GM21360 (cell line): Measurements from ENCODE around the gene STK25.

Experiments used
- ATAC-seq: cut with Tn5 transposase; IDR thresholded peaks from one replicate; pipeline ENCODE4 v1.9.1; 2021; ENCODE audit warnings: mild to moderate bottlenecking, moderate library complexity; ENCODE audit not compliant: unreplicated experiment

Gene STK25

GRCh38 chr2:241496003-241496707 lies 12.2 kb downstream of the STK25 start:
- ATAC-seq = no peak

- ATAC-seq = no peak
Observed at GRCh38 chr2:241495172-241496002, 13.0 kb downstream of the STK25 start.

GRCh38 chr2:241494311-241494908 lies 14.0 kb downstream of the STK25 start:
- no peak for ATAC-seq

GRCh38 chr2:241493092-241493491 lies 15.3 kb downstream of the STK25 start:
- ATAC-seq = no peak

- ATAC-seq = no peak
Observed at GRCh38 chr2:241492174-241492565, 16.2 kb downstream of the STK25 start.

GRCh38 chr2:241491549-241492173 lies 16.7 kb downstream of the STK25 start:
- ATAC-seq = no peak

- no peak for ATAC-seq
Observed at GRCh38 chr2:241490825-241491506, 17.4 kb downstream of the STK25 start.

GRCh38 chr2:241489733-241490680 lies 18.4 kb downstream of the STK25 start:
- no peak for ATAC-seq

GRCh38 chr2:241489088-241489487 lies 19.3 kb downstream of the STK25 start:
- ATAC-seq = no peak

- no peak for ATAC-seq
Observed at GRCh38 chr2:241485172-241485911, 23.0 kb downstream of the STK25 start.

GRCh38 chr2:241483305-241483704 lies 25.1 kb downstream of the STK25 start:
- no peak for ATAC-seq

- no peak for ATAC-seq
Observed at GRCh38 chr2:241482126-241482955, 26.0 kb downstream of the STK25 start.

GRCh38 chr2:241481687-241482086 lies 26.7 kb downstream of the STK25 start:
- no peak for ATAC-seq

GRCh38 chr2:241479026-241479898 lies 29.1 kb downstream of the STK25 start:
- ATAC-seq = no peak

GRCh38 chr2:241478166-241478565 lies 30.2 kb downstream of the STK25 start:
- ATAC-seq = no peak

- no peak for ATAC-seq
Observed at GRCh38 chr2:241475267-241475666, 33.1 kb downstream of the STK25 start.

- no peak for ATAC-seq
Observed at GRCh38 chr2:241473399-241473798, 35.0 kb downstream of the STK25 start.
